ENCODE measurements around the gene BORCS6. TPM values are rescaled to one million over a fixed set of nuclear protein-coding genes. Genes with fewer than 3 reads are reported as not detected.

Gene BORCS6
- total RNA-seq, 1 donor from 2014 or later = 7.8 TPM

- Histone ChIP-seq H3K4me3 (no peak overlapping the region), H3K36me3 (peaks cover 27% of the 10 kb centered on the region), H3K4me1 (peaks cover 43% of the 10 kb centered on the region), H3K27ac (peak overlapping the region; percentile 98), H3K9me3 (no peaks in the 10 kb centered on the region), H3K27me3 (no peaks in the 10 kb centered on the region)
- peak; percentile 42 for ATAC-seq
- DNase-seq = peak; percentile 92
- peak; percentile 96 for TF ChIP-seq CTCF (IDR thresholded peaks at IDR 0.05)
- intact Hi-C loops (cut with DNase I) = no loop called here
Observed at GRCh38 chr17:8158267-8159031, 31.5 kb downstream of the BORCS6 start.

GRCh38 chr17:8156246-8156992 is 33.6 kb downstream of the BORCS6 start:
- ATAC-seq (peak; percentile 77), DNase-seq (peak; percentile 100)
- H3K27me3 ChIP-seq = no peaks in the 10 kb centered on the region
- intact Hi-C loops (cut with DNase I) = no loop called here
- peak overlapping the region; percentile 100 for H3K27ac ChIP-seq
- H3K36me3 ChIP-seq = peaks cover 35% of the 10 kb centered on the region
- peaks cover 44% of the 10 kb centered on the region for H3K4me1 ChIP-seq
- TF ChIP-seq CTCF (IDR thresholded peaks at IDR 0.05) = peak; percentile 6
- H3K9me3 ChIP-seq = no peaks in the 10 kb centered on the region
- peak overlapping the region; percentile 82 for H3K4me3 ChIP-seq

- Histone ChIP-seq H3K27me3 (no peaks in the 10 kb centered on the region), H3K4me3 (peak overlapping the region; percentile 82), H3K9me3 (no peaks in the 10 kb centered on the region), H3K4me1 (peaks cover 40% of the 10 kb centered on the region), H3K27ac (peak overlapping the region; percentile 100), H3K36me3 (peaks cover 30% of the 10 kb centered on the region)
- intact Hi-C loops (cut with DNase I) = no loop called here
- ATAC-seq (no peak), DNase-seq (no peak)
- TF ChIP-seq CTCF (IDR thresholded peaks at IDR 0.05) = no peak
Observed at GRCh38 chr17:8155996-8156245, 34.1 kb downstream of the BORCS6 start.

- Histone ChIP-seq H3K9me3 (no peaks in the 10 kb centered on the region), H3K27ac (peak overlapping the region; percentile 100), H3K4me1 (peaks cover 40% of the 10 kb centered on the region), H3K4me3 (peak overlapping the region; percentile 82), H3K36me3 (peaks cover 30% of the 10 kb centered on the region), H3K27me3 (no peaks in the 10 kb centered on the region)
- ATAC-seq (no peak), DNase-seq (no peak)
- TF ChIP-seq CTCF (IDR thresholded peaks at IDR 0.05) = no peak
- intact Hi-C loops (cut with DNase I) = no loop called here
Observed at GRCh38 chr17:8155231-8155995, 34.6 kb downstream of the BORCS6 start.

GRCh38 chr17:8154608-8155155 is 35.3 kb downstream of the BORCS6 start:
- Histone ChIP-seq H3K36me3 (peaks cover 32% of the 10 kb centered on the region), H3K27me3 (no peaks in the 10 kb centered on the region), H3K9me3 (no peaks in the 10 kb centered on the region), H3K27ac (peak overlapping the region; percentile 100), H3K4me3 (peak overlapping the region; percentile 82), H3K4me1 (peaks cover 44% of the 10 kb centered on the region)
- ATAC-seq (no peak), DNase-seq (no peak)
- no peak for TF ChIP-seq CTCF (IDR thresholded peaks at IDR 0.05)
- intact Hi-C loops (cut with DNase I) = no loop called here
